HEK293 (cell line): ENCODE results near the gene AMER3.

Source experiments
- CTCF ChIA-PET: fragments of 350-600 bp; formaldehyde crosslinking; extraction: SDS; loops from one replicate; lab custom pipeline; 2021; ENCODE audit warnings: antibody characterized with exemption; lab: Yijun Ruan, JAX
- POLR2A ChIA-PET: fragments of 300-600 bp; formaldehyde crosslinking; extraction: SDS; loops from one replicate; lab custom pipeline; 2020; ENCODE audit warnings: antibody characterized with exemption, inconsistent platforms; lab: Yijun Ruan, JAX
- H3K27ac ChIP-seq: fragments of 200-500 bp; sonication (Bioruptor generic); 2 replicates; pipeline ENCODE4 v1.5.1; 2014; ENCODE audit warnings: low read depth, low read length, control low read depth, inconsistent platforms; ENCODE audit errors: extremely low read depth
- H3K36me3 ChIP-seq, 2 experiments: fragments of 200-500 bp in 1 of 2; sonication (Bioruptor generic) in 1 of 2; 1 replicate in 1 of 2; 2 replicates in 1 of 2; pipeline ENCODE4 v1.5.1; 2014 to 2017; ENCODE audit warnings: inconsistent platforms in 2 of 2, low read length in 2 of 2; ENCODE audit not compliant: control insufficient read depth in 2 of 2, insufficient read depth in 1 of 2
- H3K4me1 ChIP-seq: fragments of 200-500 bp; sonication (Bioruptor generic); 2 replicates; pipeline ENCODE4 v1.5.1; 2014; ENCODE audit warnings: mild to moderate bottlenecking, low read length, inconsistent platforms; ENCODE audit not compliant: control insufficient read depth, insufficient read depth
- H3K4me3 ChIP-seq: 2 replicates; pipeline ENCODE4 v1.5.1; 2011; ENCODE audit warnings: low read depth, mild to moderate bottlenecking, control low read depth, low read length, moderate library complexity
- H3K9me3 ChIP-seq: fragments of 200-500 bp; sonication (Bioruptor generic); 2 replicates; pipeline ENCODE4 v1.5.1; 2014; ENCODE audit warnings: low read depth, low read length, inconsistent platforms; ENCODE audit not compliant: control insufficient read depth, insufficient read depth
- ELK4 ChIP-seq: IDR thresholded peaks from 2 replicates; pipeline ENCODE4 v1.6.1; 2011; ENCODE audit warnings: mild to moderate bottlenecking, low read depth, low read length, borderline replicate concordance
- HOXC10 ChIP-seq: sonication (generic); formaldehyde crosslinking; IDR thresholded peaks from 2 replicates; pipeline ENCODE4 v1.8.1; 2023; ENCODE audit warnings: mild to moderate bottlenecking, missing genetic modification reagents
- IKZF3 ChIP-seq: fragments of 450-650 bp; IDR thresholded peaks from 2 replicates; pipeline ENCODE4 v1.5.0; 2018; ENCODE audit warnings: missing biosample characterization, mild to moderate bottlenecking, missing genetic modification characterization, moderate library complexity
- REST ChIP-seq: fragments of 450-650 bp; formaldehyde crosslinking; IDR thresholded peaks from 2 replicates; pipeline ENCODE4 v1.5.1; 2016; ENCODE audit warnings: missing biosample characterization, missing genetic modification characterization
- SALL2 ChIP-seq: fragments of 450-650 bp; formaldehyde crosslinking; IDR thresholded peaks from 2 replicates; pipeline ENCODE4 v1.5.0; 2017; ENCODE audit warnings: missing biosample characterization, mild to moderate bottlenecking, missing genetic modification characterization, borderline replicate concordance
- SCRT2 ChIP-seq: fragments of 450-650 bp; formaldehyde crosslinking; IDR thresholded peaks from 2 replicates; pipeline ENCODE4 v1.5.1; 2016; ENCODE audit warnings: missing biosample characterization, missing genetic modification characterization
- ZBTB17 ChIP-seq: fragments of 450-650 bp; formaldehyde crosslinking; IDR thresholded peaks from 2 replicates; pipeline ENCODE4 v1.5.1; 2016; ENCODE audit warnings: missing biosample characterization, missing genetic modification characterization
- ZBTB26 ChIP-seq: fragments of 450-650 bp; formaldehyde crosslinking; optimal IDR thresholded peaks from 2 replicates; pipeline ENCODE3; 2016; ENCODE audit warnings: missing biosample characterization, mild to moderate bottlenecking, missing genetic modification characterization
- ZBTB49 ChIP-seq: fragments of 450-650 bp; formaldehyde crosslinking; IDR thresholded peaks from 2 replicates; pipeline ENCODE4 v1.5.1; 2016; ENCODE audit warnings: missing biosample characterization, missing genetic modification characterization, low read depth
- ZBTB8A ChIP-seq: fragments of 450-650 bp; formaldehyde crosslinking; IDR thresholded peaks from 2 replicates; pipeline ENCODE4 v1.5.1; 2016; ENCODE audit warnings: missing biosample characterization, missing genetic modification characterization
- ZFHX2 ChIP-seq: fragments of 450-650 bp; formaldehyde crosslinking; conservative IDR thresholded peaks from 2 replicates; pipeline ENCODE4 v1.5.1; 2016; ENCODE audit warnings: missing biosample characterization, missing genetic modification characterization
- ZFP3 ChIP-seq: fragments of 450-650 bp; formaldehyde crosslinking; IDR thresholded peaks from 2 replicates; pipeline ENCODE4 v1.5.1; 2016; ENCODE audit warnings: low read depth, missing biosample characterization, missing genetic modification characterization
- ZNF155 ChIP-seq: fragments of 450-650 bp; formaldehyde crosslinking; IDR thresholded peaks from 2 replicates; pipeline ENCODE4 v1.5.1; 2016; ENCODE audit warnings: missing biosample characterization, missing genetic modification characterization
- ZNF169 ChIP-seq: fragments of 450-650 bp; formaldehyde crosslinking; IDR thresholded peaks from 2 replicates; pipeline ENCODE4 v1.5.1; 2016; ENCODE audit warnings: missing biosample characterization, missing genetic modification characterization
- ZNF214 ChIP-seq: fragments of 450-650 bp; formaldehyde crosslinking; IDR thresholded peaks from 2 replicates; pipeline ENCODE4 v1.5.1; 2017; ENCODE audit warnings: missing biosample characterization, mild to moderate bottlenecking, missing genetic modification characterization, borderline replicate concordance
- ZNF239 ChIP-seq: fragments of 450-650 bp; formaldehyde crosslinking; IDR thresholded peaks from 2 replicates; pipeline ENCODE4 v1.5.1; 2016; ENCODE audit warnings: missing biosample characterization, missing genetic modification characterization
- ZNF335 ChIP-seq: fragments of 450-650 bp; formaldehyde crosslinking; conservative IDR thresholded peaks from 2 replicates; pipeline ENCODE4 v1.5.1; 2016; ENCODE audit warnings: missing biosample characterization, missing genetic modification characterization
- ZNF513 ChIP-seq: fragments of 450-650 bp; IDR thresholded peaks from 2 replicates; pipeline ENCODE4 v1.5.1; 2018; ENCODE audit warnings: missing biosample characterization, missing genetic modification characterization
- ZNF544 ChIP-seq: fragments of 450-650 bp; formaldehyde crosslinking; IDR thresholded peaks from 2 replicates; pipeline ENCODE4 v1.5.0; 2017; ENCODE audit warnings: missing biosample characterization, missing genetic modification characterization
- ZNF600 ChIP-seq: fragments of 450-650 bp; formaldehyde crosslinking; IDR thresholded peaks from 2 replicates; pipeline ENCODE4 v1.5.1; 2016; ENCODE audit warnings: missing biosample characterization, missing genetic modification characterization
- ZNF692 ChIP-seq: fragments of 450-650 bp; formaldehyde crosslinking; IDR thresholded peaks from 2 replicates; pipeline ENCODE4 v1.5.1; 2016; ENCODE audit warnings: missing biosample characterization, missing genetic modification characterization
- ZNF76 ChIP-seq: fragments of 450-650 bp; formaldehyde crosslinking; IDR thresholded peaks from 2 replicates; pipeline ENCODE4; 2016; ENCODE audit warnings: low read depth, missing biosample characterization, missing genetic modification characterization, borderline replicate concordance
- ZNF837 ChIP-seq: fragments of 450-650 bp; formaldehyde crosslinking; IDR thresholded peaks from 2 replicates; pipeline ENCODE4 v1.5.1; 2016; ENCODE audit warnings: missing biosample characterization, missing genetic modification characterization

AMER3 gene

GRCh38 chr2:130756053-130756873 is 923 bp downstream of the AMER3 start (continued):
- TF ChIP-seq ZBTB26 (tag by site-specific recombination) (peak; percentile 50), ZBTB17 (tag by site-specific recombination) (no peak), ZNF169 (tag by site-specific recombination) (no peak), ZNF837 (no peak), ZNF76 (tag by site-specific recombination) (no peak), SALL2 (tag by site-specific recombination) (no peak), ZNF239 (no peak), ZNF335 (tag by site-specific recombination) (peak; percentile 62; the same call in 1 of the 2 replicates), REST (tag by site-specific recombination) (peak; percentile 74)

- H3K4me1 ChIP-seq, result peaks cover 4% of the 10 kb centered on the region; the same call in 1 of the 2 replicates
- H3K27ac ChIP-seq, result no peak overlapping the region
- H3K9me3 ChIP-seq, result no peaks in the 10 kb centered on the region
- H3K4me3 ChIP-seq, result no peak overlapping the region
- CTCF ChIA-PET, result no interaction called here
- no peaks in the 10 kb centered on the region for H3K36me3 ChIP-seq
- POLR2A ChIA-PET, result no interaction called here
- TF ChIP-seq IKZF3 (tag by site-specific recombination) (no peak), ZNF214 (tag by site-specific recombination) (no peak), HOXC10 (CRISPR knock-in tag) (no peak), ZFP3 (tag by site-specific recombination) (no peak), ZNF155 (tag by site-specific recombination) (no peak), ZBTB49 (no peak), ZNF600 (tag by site-specific recombination) (no peak), ZNF544 (tag by site-specific recombination) (no peak), ZNF692 (tag by site-specific recombination) (no peak), ZNF513 (no peak), ELK4 (no peak), SCRT2 (tag by site-specific recombination) (no peak), ZFHX2 (tag by site-specific recombination) (no peak), ZBTB8A (no peak), ZNF335 (tag by site-specific recombination) (no peak)
Measured at GRCh38 chr2:130756874-130757668, 1.7 kb downstream of the AMER3 start.
